ENCODE data around the gene ADAM8. TPM values are rescaled to one million over a fixed set of nuclear protein-coding genes. Genes with fewer than 3 reads are reported as not detected.

Gene ADAM8
- total RNA-seq, 4 donors from 2014 or later, result 2.3 to 21.3 (median 13.7) TPM

DNA sequence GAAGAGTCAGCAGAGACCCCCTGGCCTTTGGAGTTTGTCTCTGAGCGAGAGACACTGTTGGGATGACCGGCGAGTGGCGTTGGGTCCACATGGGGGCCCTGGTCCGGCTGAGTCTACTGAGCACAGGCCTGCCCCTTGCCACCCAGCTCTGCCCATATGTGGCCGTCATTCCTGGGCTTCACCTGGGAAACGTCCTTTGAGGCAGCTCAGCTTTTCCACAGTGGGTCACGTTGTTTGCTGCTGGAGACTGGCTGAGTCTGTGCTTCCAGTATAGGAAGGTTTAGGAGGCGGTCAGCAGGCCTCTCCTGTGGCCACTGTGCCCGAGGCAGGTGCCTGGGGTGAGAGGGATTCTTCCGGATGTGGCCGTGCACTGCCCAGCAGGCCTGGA, 17.1 kb downstream of the ADAM8 start:
- intact Hi-C loops (cut with DNase I; ENCODE audit: low total_unique reads), result no loop called here
- H3K27ac ChIP-seq, result peak overlapping the region; percentile 50 to 64 (median 61)
- H3K36me3 ChIP-seq, result no peaks in the 10 kb centered on the region
- in situ Hi-C loops (cut with MboI; ENCODE audit: low pct_ligation_motif_present in 1 of 4, low pct_unique_long_range_greater_than_20kb in 1 of 4, low sequenced_read_pairs in 3 of 4), result no loop called here
- H3K4me3 ChIP-seq, result no peak overlapping the region
- peaks cover 35 to 63% (median 51%) of the 10 kb centered on the region in 4 donors for H3K4me1 ChIP-seq
- no peaks in the 10 kb centered on the region for H3K9me3 ChIP-seq
- no peak for DNase-seq
- TF ChIP-seq POLR2A (IDR thresholded peaks at IDR 0.05), result no peak
- no peak for TF ChIP-seq POLR2AphosphoS5 (IDR thresholded peaks at IDR 0.05)
- TF ChIP-seq EP300 (IDR thresholded peaks at IDR 0.05; ENCODE audit: low read depth), result no peak
- TF ChIP-seq, protein P1, sequence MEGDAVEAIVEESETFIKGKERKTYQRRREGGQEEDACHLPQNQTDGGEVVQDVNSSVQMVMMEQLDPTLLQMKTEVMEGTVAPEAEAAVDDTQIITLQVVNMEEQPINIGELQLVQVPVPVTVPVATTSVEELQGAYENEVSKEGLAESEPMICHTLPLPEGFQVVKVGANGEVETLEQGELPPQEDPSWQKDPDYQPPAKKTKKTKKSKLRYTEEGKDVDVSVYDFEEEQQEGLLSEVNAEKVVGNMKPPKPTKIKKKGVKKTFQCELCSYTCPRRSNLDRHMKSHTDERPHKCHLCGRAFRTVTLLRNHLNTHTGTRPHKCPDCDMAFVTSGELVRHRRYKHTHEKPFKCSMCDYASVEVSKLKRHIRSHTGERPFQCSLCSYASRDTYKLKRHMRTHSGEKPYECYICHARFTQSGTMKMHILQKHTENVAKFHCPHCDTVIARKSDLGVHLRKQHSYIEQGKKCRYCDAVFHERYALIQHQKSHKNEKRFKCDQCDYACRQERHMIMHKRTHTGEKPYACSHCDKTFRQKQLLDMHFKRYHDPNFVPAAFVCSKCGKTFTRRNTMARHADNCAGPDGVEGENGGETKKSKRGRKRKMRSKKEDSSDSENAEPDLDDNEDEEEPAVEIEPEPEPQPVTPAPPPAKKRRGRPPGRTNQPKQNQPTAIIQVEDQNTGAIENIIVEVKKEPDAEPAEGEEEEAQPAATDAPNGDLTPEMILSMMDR (IDR thresholded peaks at IDR 0.05), result no peak
- H3K27me3 ChIP-seq, result no peaks in the 10 kb centered on the region
- WGBS, 2 donors (ENCODE audit: low coverage in 1 of 2), result 76% methylated on average over 12 of the region's 12 CpGs; no CpG with 5 or more reads in 1 of the 2 donors

DNA sequence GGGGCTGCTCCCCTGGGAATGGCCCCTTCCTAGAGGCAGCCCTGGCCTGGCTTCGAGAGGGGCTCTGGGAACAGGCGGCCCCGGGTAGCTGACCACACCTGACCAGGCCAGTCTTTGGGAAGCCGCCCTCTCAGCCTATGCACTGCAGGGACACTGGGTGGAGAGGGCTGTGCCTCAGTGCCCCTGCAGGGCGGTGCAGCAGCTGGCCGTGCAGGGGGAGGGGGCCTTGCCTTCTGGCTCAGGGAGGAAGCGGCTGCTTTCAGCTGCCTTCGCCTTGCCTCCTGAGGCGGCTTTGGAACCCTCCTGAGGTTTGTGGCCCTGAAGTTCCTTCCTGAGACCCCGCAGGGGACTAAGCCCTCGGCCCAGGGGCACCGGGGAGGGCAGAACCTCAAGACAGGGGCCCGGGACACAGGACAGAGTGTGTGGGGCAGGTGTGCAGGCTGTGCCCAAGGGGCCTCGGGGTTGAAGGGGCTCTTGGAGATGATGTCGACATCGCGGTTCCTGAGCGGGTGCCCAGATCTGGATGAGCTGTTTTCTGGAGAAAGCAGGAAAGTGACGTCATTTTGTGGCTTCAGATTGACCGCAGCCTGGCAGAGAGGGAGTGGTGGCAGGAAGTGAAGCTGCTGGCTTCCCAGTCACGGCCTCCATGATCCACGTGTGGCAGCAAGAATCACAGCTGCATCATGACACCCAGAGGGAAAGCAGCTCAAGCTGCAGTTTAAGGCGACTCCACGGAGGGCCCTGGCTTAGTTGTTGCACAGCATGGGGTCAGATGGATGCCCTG, 17.7 kb downstream of the ADAM8 start:
- intact Hi-C loops (cut with DNase I; ENCODE audit: low total_unique reads), result no loop called here
- in situ Hi-C loops (cut with MboI; ENCODE audit: low pct_ligation_motif_present in 1 of 4, low pct_unique_long_range_greater_than_20kb in 1 of 4, low sequenced_read_pairs in 3 of 4), result no loop called here
- H3K36me3 ChIP-seq, result no peaks in the 10 kb centered on the region
- H3K27me3 ChIP-seq, result no peaks in the 10 kb centered on the region
- DNase-seq, result peak; percentile 70
- H3K27ac ChIP-seq, result peak overlapping the region; percentile 50 to 64 (median 61)
- TF ChIP-seq, protein P1 (IDR thresholded peaks at IDR 0.05), result no peak
- TF ChIP-seq POLR2A (IDR thresholded peaks at IDR 0.05) (no peak), POLR2AphosphoS5 (IDR thresholded peaks at IDR 0.05) (peak in 1 of 3 donors; percentile 17)
- no peaks in the 10 kb centered on the region for H3K9me3 ChIP-seq
- no peak overlapping the region for H3K4me3 ChIP-seq
- WGBS, 2 donors (ENCODE audit: low coverage in 1 of 2), result 57 to 62% methylated on average over 7 to 22 of the region's 24 CpGs
- peaks cover 35 to 57% (median 45%) of the 10 kb centered on the region in 4 donors for H3K4me1 ChIP-seq

DNA sequence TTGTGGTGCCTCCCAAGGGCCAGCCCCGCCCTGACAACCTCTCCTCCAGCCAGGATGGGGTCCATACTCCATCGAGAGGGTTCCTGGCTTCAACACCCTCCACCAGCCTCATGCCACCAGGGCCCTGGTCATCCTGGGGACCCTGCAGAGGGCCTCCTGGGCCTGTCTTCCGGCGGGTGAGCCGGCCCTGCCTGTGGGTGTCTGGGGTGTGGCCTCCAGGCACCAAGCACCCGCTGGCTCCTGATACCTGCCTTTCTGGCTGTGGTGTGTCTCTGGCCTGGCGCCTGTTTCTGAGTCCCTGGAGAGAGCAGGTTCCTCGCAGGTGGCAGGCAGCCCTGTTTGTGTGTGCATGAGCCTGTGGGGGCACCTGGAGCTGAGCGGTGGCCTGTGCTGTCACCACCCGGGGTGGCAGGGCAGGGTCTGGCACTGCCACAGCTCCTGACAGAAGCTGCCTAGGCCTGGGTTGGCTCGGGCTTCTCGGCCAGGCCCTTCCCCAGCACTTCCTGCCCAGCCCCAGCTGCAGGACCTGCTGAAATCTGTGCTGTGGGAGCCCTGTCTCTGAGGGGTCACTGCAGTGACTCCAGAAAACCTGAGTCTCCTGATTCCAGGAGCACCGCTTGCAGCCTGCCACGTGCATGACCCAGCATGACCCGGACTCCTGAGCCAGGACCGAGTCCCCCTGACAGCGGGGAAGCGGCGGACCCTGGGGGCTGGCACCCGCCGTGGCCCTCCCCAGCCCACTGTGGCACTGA, 18.4 kb downstream of the ADAM8 start:
- 52% methylated on average over 19 of the region's 21 CpGs; no CpG with 5 or more reads in 1 of the 2 donors for WGBS, 2 donors (ENCODE audit: low coverage in 1 of 2)
- H3K4me1 ChIP-seq, result peaks cover 35 to 50% (median 43%) of the 10 kb centered on the region in 4 donors
- H3K27me3 ChIP-seq, result no peaks in the 10 kb centered on the region
- DNase-seq, result peak; percentile 67
- H3K27ac ChIP-seq, result peak overlapping the region; percentile 50 to 64 (median 61)
- intact Hi-C loops (cut with DNase I; ENCODE audit: low total_unique reads) (no loop called here), in situ Hi-C loops (cut with MboI; ENCODE audit: low pct_ligation_motif_present in 1 of 4, low pct_unique_long_range_greater_than_20kb in 1 of 4, low sequenced_read_pairs in 3 of 4) (no loop called here)
- no peaks in the 10 kb centered on the region for H3K9me3 ChIP-seq
- H3K4me3 ChIP-seq, result no peak overlapping the region
- TF ChIP-seq EP300 (IDR thresholded peaks at IDR 0.05; ENCODE audit: low read depth) (no peak), POLR2A (IDR thresholded peaks at IDR 0.05) (no peak), POLR2AphosphoS5 (IDR thresholded peaks at IDR 0.05) (no peak)
- TF ChIP-seq, protein P1 (IDR thresholded peaks at IDR 0.05), result no peak
- no peaks in the 10 kb centered on the region for H3K36me3 ChIP-seq

DNA sequence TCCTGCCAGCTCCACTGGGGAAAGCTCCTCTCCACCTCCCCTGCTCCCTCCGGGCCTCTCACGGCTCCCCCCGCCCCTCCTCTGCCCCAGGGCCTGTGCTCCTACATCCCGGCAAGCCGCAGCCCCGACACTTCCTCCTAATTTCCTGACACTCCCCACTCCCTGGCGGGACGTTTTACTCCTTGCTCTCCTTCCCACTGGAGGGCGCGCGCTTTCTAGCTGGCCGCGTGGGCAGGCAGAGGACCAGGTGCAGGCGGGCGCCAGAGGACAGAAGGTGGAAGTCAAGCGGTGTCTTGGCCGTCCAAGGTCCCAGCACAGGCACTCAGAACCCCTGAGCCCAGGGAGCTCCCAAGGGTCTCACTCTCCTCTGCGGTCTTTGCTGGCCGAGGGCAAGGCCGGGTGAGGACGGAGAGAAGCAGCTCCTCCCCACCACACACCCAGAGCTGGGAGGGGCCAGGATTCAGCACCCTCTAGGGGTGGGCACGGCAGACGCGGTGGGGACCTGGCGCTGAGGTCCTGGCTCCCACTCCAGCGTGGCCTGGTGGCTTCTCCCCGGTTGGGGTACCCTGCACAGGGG, 19.1 kb downstream of the ADAM8 start:
- no peaks in the 10 kb centered on the region for H3K9me3 ChIP-seq
- TF ChIP-seq, protein P1 (IDR thresholded peaks at IDR 0.05), result peak; percentile 25 to 64 (median 42)
- TF ChIP-seq POLR2AphosphoS5 (IDR thresholded peaks at IDR 0.05) (peak in 1 of 3 donors; percentile 41), POLR2A (IDR thresholded peaks at IDR 0.05) (peak; percentile 7), EP300 (IDR thresholded peaks at IDR 0.05; ENCODE audit: low read depth) (no peak)
- peaks cover 30 to 43% (median 38%) of the 10 kb centered on the region in 4 donors for H3K4me1 ChIP-seq
- intact Hi-C loops (cut with DNase I; ENCODE audit: low total_unique reads) (no loop called here), in situ Hi-C loops (cut with MboI; ENCODE audit: low pct_ligation_motif_present in 1 of 4, low pct_unique_long_range_greater_than_20kb in 1 of 4, low sequenced_read_pairs in 3 of 4) (no loop called here)
- H3K27ac ChIP-seq, result peak overlapping the region; percentile 50 to 64 (median 61)
- peak overlapping the region in 1 of 4 donors; percentile 34 for H3K4me3 ChIP-seq
- H3K27me3 ChIP-seq, result no peaks in the 10 kb centered on the region
- no peaks in the 10 kb centered on the region for H3K36me3 ChIP-seq
- DNase-seq, result peak; percentile 84
- 8 to 10% methylated on average over 10 to 27 of the region's 27 CpGs for WGBS, 2 donors (ENCODE audit: low coverage in 1 of 2)
